Forelimb muscle (tissue), 1 donor: ENCODE measurements around the gene ST13. TPM values are rescaled to one million over a fixed set of nuclear protein-coding genes. Genes with fewer than 3 reads are reported as not detected.
"Not testable (repeated sequence)": the region's sequence is repeated elsewhere in the genome, so short reads cannot be mapped to it uniquely, and the experiment has no call there.

Source experiments
- DNase-seq: peaks from one replicate; pipeline ENCODE4 v3.0.0-alpha.2; 2013; ENCODE audit warnings: low read depth
- polyA plus RNA-seq: library from polyadenylated mRNA; unstranded; fragments of 120-200 nt; gene quantifications from one replicate; pipeline ENCODE4 v1.2.1, GENCODE V29; 2013; ENCODE audit not compliant: insufficient read length

ST13 gene
- polyA plus RNA-seq, 1 donor = 495 TPM

DNA sequence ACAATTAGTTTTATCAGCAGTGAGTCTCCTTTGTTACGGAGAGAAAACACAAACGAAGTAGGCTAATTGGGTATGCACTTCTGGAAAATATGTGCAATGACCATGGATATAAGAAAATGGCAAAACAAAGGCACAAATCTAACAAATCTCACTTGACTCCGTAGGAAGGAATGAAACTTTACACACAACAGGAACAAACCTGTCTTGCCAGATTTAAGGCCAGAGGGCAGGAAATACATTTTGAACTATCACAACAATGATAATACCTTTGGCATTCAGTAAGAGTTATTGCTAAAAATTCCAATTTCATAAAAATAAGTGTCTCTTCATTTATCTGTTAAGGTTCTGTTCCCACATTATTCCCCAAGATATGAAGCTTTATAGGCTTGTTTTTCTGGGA lies 73.9 kb downstream of the ST13 start:
- no peak for DNase-seq

DNA sequence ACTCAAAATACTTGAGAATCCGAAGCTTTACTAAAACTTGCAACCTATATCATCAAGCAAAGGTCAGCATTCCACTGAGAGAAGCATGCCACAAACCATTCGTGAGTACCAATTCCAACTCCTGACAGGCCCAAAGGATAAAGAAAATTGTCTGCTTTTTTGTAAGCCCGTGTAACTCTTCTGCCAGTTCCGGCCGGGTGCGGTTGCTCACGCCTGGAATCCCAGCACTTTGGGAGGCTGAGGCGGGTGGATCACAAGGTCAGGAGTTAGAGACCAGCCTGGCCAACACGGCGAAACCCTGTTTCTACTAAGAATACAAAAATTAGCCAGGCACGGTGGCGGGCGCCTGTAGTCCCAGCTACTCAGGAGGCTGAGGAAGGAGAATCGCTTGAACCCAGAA lies 74.7 kb downstream of the ST13 start:
- DNase-seq = not testable (repeated sequence)

Other genes with a start within 250 kb of the ST13 start
- 25.8 TPM for gene MRTFA, start 219.9 kb downstream of the ST13 start, polyA plus RNA-seq
- 0.20 TPM for gene MCHR1, start 177.2 kb downstream of the ST13 start, polyA plus RNA-seq
- 20.9 TPM for gene SLC25A17, start 37.3 kb downstream of the ST13 start, polyA plus RNA-seq
- gene XPNPEP3, start 509 bp upstream of the ST13 start, polyA plus RNA-seq = 14.1 TPM
- gene DNAJB7, start 5.5 kb upstream of the ST13 start, polyA plus RNA-seq = 0.47 TPM
- gene RBX1, start 94.7 kb upstream of the ST13 start, polyA plus RNA-seq = 63.4 TPM
- 33.3 TPM for gene EP300, start 236.0 kb upstream of the ST13 start, polyA plus RNA-seq